Thyroid gland (tissue), 4 donors: ENCODE measurements around the gene NAGS. TPM values are rescaled to one million over a fixed set of nuclear protein-coding genes. Genes with fewer than 3 reads are reported as not detected.

ENCODE experiments used
- DNase-seq, 2 donors: peaks; one replicate each; pipeline ENCODE4 v3.0.0-alpha.2; 2019
- H3K27ac ChIP-seq, 3 donors: fragments of 200-600 bp; sonication (generic); 1 replicate in 2 of 3; 2 replicates in 1 of 3; pipeline ENCODE4 v1.5.1; 2016 to 2019; ENCODE audit warnings: mild to moderate bottlenecking in 1 of 3, moderate library complexity in 1 of 3
- H3K27me3 ChIP-seq: fragments of 200-600 bp; sonication (generic); one replicate; pipeline ENCODE4 v1.5.1; 2019
- H3K36me3 ChIP-seq, 2 donors: fragments of 200-600 bp; sonication (generic); one replicate each; pipeline ENCODE4 v1.5.1; 2016 to 2019
- H3K4me1 ChIP-seq, 2 donors: fragments of 200-600 bp; sonication (generic); one replicate each; pipeline ENCODE4 v1.5.1; 2017 to 2019
- H3K4me3 ChIP-seq, 3 donors: fragments of 200-600 bp; sonication (generic); replicated peaks in 1 of 3; 1 replicate in 2 of 3; 2 replicates in 1 of 3; pipeline ENCODE4 v1.5.1; 2016; ENCODE audit warnings: mild to moderate bottlenecking in 1 of 3
- H3K9me3 ChIP-seq: fragments of 200-600 bp; sonication (generic); one replicate; pipeline ENCODE4 v1.5.1; 2017
- POLR2A ChIP-seq, 2 donors: fragments of 450-650 bp; IDR thresholded peaks; one replicate each; pipeline ENCODE4 v1.6.1; 2017; ENCODE audit warnings: antibody characterized with exemption in 2 of 2, mild to moderate bottlenecking in 2 of 2, moderate library complexity in 1 of 2
- WGBS, 2 donors: methylation state at CpG; one replicate each; pipeline ENCODE4 v1.1.5; 2017; 5-methylcytosine and 5-hydroxymethylcytosine counted together
- intact Hi-C: fragments of 100-400 bp; cut with DNase I; formaldehyde crosslinking; loops from one replicate; pipeline ENCODE4 v1.15.1; 2023
- total RNA-seq, 4 donors: library from RNA; depleted of rRNA; stranded (reverse); fragments of >200 nt; gene quantifications; one replicate each; pipeline ENCODE4 v1.2.3, GENCODE V29; 2016
- TF ChIP-seq, protein P1 (sequence below), 6 experiments: fragments of 200-600 bp in 3 of 6; fragments of 450-650 bp in 3 of 6; sonication (generic) in 3 of 6; IDR thresholded peaks; one replicate each; pipeline ENCODE4 v1.5.1; 2016 to 2019; ENCODE audit warnings: antibody characterized with exemption in 6 of 6, mild to moderate bottlenecking in 2 of 6, inconsistent platforms in 1 of 6, moderate library complexity in 1 of 6

NAGS gene
- total RNA-seq, 4 donors from 2014 or later: 11.9 to 19.2 (median 14.5) TPM

DNA sequence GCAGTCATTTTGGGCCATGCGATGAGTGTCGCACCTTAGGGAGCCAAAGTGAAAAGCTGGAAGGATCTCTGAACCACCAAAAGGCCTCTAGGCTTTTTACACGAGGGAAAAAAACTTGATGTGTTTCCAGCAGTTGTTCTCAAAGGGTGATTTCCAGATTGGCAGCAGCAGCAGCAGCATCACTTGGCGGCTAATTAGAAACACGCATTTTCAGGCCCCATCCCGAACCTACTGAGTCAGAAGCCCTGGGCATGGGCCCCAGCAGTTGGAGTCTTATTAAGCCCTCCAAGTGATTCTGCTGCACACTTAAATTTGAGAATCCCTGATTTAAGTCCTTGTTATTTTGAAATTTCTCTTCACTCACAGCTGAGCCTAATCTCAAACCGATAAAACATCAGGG is 25.4 kb upstream of the NAGS start:
- Histone ChIP-seq H3K27me3 (no peaks in the 10 kb centered on the region), H3K36me3 (no peaks in the 10 kb centered on the region), H3K4me3 (no peak overlapping the region), H3K9me3 (no peaks in the 10 kb centered on the region), H3K27ac (no peak overlapping the region), H3K4me1 (peaks cover 9 to 24% of the 10 kb centered on the region in 2 donors)
- WGBS, 2 donors: 78 to 80% methylated on average over 7 of the region's 7 CpGs
- TF ChIP-seq, protein P1, sequence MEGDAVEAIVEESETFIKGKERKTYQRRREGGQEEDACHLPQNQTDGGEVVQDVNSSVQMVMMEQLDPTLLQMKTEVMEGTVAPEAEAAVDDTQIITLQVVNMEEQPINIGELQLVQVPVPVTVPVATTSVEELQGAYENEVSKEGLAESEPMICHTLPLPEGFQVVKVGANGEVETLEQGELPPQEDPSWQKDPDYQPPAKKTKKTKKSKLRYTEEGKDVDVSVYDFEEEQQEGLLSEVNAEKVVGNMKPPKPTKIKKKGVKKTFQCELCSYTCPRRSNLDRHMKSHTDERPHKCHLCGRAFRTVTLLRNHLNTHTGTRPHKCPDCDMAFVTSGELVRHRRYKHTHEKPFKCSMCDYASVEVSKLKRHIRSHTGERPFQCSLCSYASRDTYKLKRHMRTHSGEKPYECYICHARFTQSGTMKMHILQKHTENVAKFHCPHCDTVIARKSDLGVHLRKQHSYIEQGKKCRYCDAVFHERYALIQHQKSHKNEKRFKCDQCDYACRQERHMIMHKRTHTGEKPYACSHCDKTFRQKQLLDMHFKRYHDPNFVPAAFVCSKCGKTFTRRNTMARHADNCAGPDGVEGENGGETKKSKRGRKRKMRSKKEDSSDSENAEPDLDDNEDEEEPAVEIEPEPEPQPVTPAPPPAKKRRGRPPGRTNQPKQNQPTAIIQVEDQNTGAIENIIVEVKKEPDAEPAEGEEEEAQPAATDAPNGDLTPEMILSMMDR (IDR thresholded peaks at IDR 0.05): no peak
- TF ChIP-seq POLR2A (IDR thresholded peaks at IDR 0.05): no peak
- DNase-seq: no peak
- intact Hi-C loops: no loop called here

DNA sequence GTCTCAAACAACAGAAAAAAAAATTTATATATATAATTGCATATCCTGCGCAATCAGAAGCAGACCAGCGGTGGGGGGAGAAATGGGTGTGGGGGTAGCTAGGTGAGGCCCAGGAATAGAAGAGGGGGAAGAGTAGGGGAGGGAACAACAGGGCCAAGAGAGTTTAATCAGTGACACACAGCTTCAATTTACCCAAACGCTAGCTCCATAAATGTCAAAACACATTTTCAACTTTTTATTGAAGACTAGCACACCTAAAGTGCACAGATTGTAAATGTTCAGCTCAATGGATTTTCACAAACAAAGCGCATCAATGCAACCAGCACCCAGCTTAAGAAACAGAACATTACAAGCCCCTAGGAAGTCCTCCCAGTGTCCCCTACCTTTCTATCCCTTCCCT is 24.8 kb upstream of the NAGS start:
- no peak overlapping the region for H3K4me3 ChIP-seq
- DNase-seq: no peak
- TF ChIP-seq POLR2A (IDR thresholded peaks at IDR 0.05): no peak
- TF ChIP-seq, protein P1 (IDR thresholded peaks at IDR 0.05): no peak
- H3K27ac ChIP-seq: no peak overlapping the region
- intact Hi-C loops: no loop called here
- no peaks in the 10 kb centered on the region for H3K9me3 ChIP-seq
- H3K27me3 ChIP-seq: no peaks in the 10 kb centered on the region
- 90 to 92% methylated on average over 4 of the region's 4 CpGs for WGBS, 2 donors
- peaks cover 12 to 31% of the 10 kb centered on the region in 2 donors for H3K4me1 ChIP-seq
- no peaks in the 10 kb centered on the region for H3K36me3 ChIP-seq

DNA sequence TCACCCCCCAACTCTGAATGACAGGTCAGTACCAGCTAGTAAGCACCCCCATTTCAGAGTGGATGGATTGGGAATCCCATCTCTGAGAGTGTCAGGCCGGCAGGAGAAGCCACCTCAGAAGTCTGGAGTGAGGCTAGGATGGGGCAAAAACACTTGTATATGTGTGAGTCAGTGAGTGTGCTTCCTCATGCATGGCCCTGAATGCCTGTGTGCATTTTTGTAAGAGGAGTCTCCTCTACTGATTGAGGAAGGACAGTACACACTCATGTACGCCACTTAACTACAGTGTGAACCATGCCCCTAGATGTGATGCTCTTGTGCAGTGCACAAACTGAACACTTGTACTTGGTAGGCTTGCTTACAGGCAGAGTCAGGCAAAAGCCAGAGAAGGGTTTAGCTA is 22.3 kb upstream of the NAGS start:
- intact Hi-C loops: no loop called here
- Histone ChIP-seq H3K4me1 (peaks cover 13 to 31% of the 10 kb centered on the region in 2 donors), H3K27me3 (no peaks in the 10 kb centered on the region), H3K4me3 (no peak overlapping the region), H3K27ac (peak overlapping the region in 2 of 3 donors; percentile 80 to 91), H3K9me3 (no peaks in the 10 kb centered on the region), H3K36me3 (no peaks in the 10 kb centered on the region)
- WGBS, 2 donors: 41 to 68% methylated on average over 2 of the region's 2 CpGs
- peak; percentile 27 to 34 for DNase-seq
- TF ChIP-seq, protein P1 (IDR thresholded peaks at IDR 0.05): no peak
- no peak for TF ChIP-seq POLR2A (IDR thresholded peaks at IDR 0.05)

DNA sequence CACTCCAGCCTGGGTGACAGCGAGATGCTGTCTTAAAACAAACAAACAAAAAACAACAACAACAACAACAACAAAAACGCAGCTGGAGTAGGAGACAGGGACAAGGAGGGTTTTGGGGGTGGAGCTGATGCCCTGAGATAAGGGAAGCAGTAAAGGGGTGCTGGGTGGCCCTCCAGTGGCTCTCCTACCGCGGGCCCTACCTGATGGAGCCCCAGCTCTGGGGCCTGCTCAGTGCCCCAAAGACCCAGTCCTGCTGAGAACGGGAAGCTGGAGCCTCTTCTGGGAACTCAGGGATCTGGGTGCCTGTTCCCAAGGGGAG is 21.3 kb upstream of the NAGS start:
- no peak for TF ChIP-seq POLR2A (IDR thresholded peaks at IDR 0.05)
- TF ChIP-seq, protein P1 (IDR thresholded peaks at IDR 0.05): no peak
- Histone ChIP-seq H3K36me3 (no peaks in the 10 kb centered on the region), H3K9me3 (no peaks in the 10 kb centered on the region), H3K4me3 (peak overlapping the region in 1 of 3 donors; percentile 31), H3K27me3 (no peaks in the 10 kb centered on the region), H3K4me1 (peaks cover 22 to 36% of the 10 kb centered on the region in 2 donors), H3K27ac (peak overlapping the region in 2 of 3 donors; percentile 80 to 91)
- intact Hi-C loops: no loop called here
- 30 to 43% methylated on average over 5 of the region's 5 CpGs for WGBS, 2 donors
- no peak for DNase-seq

DNA sequence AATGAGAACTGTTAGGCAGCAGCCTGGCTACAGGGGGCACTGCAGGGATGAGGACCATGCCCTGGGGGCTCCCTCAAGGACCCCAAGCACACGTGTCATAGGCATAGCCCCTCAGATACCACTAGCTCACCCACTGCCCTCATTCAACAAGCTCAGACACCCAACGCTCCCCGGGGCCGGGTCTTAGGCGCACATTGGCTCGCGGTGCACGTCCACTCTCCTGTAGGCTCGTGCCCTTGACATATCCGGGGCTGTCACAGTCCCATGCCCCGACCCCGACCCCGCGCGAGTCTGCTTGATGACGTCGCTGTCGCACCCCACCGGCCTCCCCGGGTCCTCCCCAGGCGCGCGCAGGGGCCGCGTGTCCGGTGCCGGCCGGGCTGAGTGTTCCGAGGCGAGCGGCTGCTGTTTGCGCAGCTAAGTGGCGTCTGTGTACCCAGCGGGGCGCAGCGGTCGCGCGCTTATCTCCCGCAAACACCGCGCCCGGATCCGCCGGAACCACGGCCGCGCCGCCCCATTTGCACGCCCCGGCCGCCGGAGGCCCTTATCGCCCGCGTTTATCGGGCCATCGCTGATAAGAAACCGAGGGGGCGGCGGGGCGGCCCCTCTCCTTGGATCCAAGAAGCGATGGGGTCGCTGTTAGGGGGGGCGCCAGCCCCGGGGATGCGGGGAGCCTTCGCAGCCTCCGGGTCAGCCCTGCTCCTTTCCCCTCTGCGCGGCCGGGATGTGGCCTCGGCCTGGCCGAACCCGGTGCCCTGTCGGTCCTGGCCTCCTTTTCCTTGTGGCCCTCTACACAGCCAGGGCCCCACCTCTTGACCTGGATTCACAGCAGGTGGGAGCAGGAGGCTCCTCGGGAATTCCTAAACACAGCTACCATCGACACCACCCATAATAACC is 20.7 kb upstream of the NAGS start:
- TF ChIP-seq POLR2A (IDR thresholded peaks at IDR 0.05): peak in 1 of 2 donors; percentile 55
- TF ChIP-seq, protein P1 (IDR thresholded peaks at IDR 0.05): peak in 4 of 6 experiments; percentile 13 to 44 (median 38)
- peaks cover 22 to 36% of the 10 kb centered on the region in 2 donors for H3K4me1 ChIP-seq
- WGBS, 2 donors: 3 to 12% methylated on average over 16 to 45 of the region's 78 CpGs
- H3K36me3 ChIP-seq: no peaks in the 10 kb centered on the region
- H3K9me3 ChIP-seq: no peaks in the 10 kb centered on the region
- no peaks in the 10 kb centered on the region for H3K27me3 ChIP-seq
- DNase-seq: peak; percentile 67 to 68
- H3K4me3 ChIP-seq: peak overlapping the region in 1 of 3 donors; percentile 31
- H3K27ac ChIP-seq: peak overlapping the region; percentile 7 to 91 (median 80)
- intact Hi-C loops: no loop called here
